Activated naive CD4-positive, alpha-beta T cell treated with anti-CD3 and anti-CD28 coated beads, Interleukin-2, amount 10 ng/mL, durations not matched to agents 7 days and 5 days (primary cell): Measurements from ENCODE around the gene KCNAB1.
"Not testable (repeated sequence)": the region's sequence is repeated elsewhere in the genome, so short reads cannot be mapped to it uniquely, and the experiment has no call there.

Experiments used
- CTCF ChIA-PET: fragments of 350-600 bp; sonication (Branson Sonifier 250); formaldehyde crosslinking; loops from one replicate; lab custom pipeline; 2021; ENCODE audit warnings: antibody characterized with exemption; lab: Charles Lee
- DNase-seq: peaks from one replicate; pipeline ENCODE4 v3.0.0-alpha.2; 2020
- H3K27ac Mint-ChIP-seq: one replicate; pipeline ENCODE4 v1.8.0; 2021; ENCODE audit warnings: mild to moderate bottlenecking, moderate library complexity, mixed read lengths
- H3K27me3 Mint-ChIP-seq: one replicate; pipeline ENCODE4 v1.8.0; 2021; ENCODE audit warnings: mild to moderate bottlenecking, mixed read lengths
- H3K36me3 Mint-ChIP-seq: one replicate; pipeline ENCODE4 v1.8.0; 2021; ENCODE audit warnings: mixed read lengths
- H3K4me1 Mint-ChIP-seq: one replicate; pipeline ENCODE4 v1.8.0; 2021; ENCODE audit warnings: mixed read lengths
- H3K4me3 Mint-ChIP-seq: one replicate; pipeline ENCODE4 v1.8.0; 2021; ENCODE audit warnings: mild to moderate bottlenecking, moderate library complexity, mixed read lengths
- H3K9me3 Mint-ChIP-seq: one replicate; pipeline ENCODE4 v1.8.0; 2021; ENCODE audit warnings: mixed read lengths

Gene KCNAB1

DNA sequence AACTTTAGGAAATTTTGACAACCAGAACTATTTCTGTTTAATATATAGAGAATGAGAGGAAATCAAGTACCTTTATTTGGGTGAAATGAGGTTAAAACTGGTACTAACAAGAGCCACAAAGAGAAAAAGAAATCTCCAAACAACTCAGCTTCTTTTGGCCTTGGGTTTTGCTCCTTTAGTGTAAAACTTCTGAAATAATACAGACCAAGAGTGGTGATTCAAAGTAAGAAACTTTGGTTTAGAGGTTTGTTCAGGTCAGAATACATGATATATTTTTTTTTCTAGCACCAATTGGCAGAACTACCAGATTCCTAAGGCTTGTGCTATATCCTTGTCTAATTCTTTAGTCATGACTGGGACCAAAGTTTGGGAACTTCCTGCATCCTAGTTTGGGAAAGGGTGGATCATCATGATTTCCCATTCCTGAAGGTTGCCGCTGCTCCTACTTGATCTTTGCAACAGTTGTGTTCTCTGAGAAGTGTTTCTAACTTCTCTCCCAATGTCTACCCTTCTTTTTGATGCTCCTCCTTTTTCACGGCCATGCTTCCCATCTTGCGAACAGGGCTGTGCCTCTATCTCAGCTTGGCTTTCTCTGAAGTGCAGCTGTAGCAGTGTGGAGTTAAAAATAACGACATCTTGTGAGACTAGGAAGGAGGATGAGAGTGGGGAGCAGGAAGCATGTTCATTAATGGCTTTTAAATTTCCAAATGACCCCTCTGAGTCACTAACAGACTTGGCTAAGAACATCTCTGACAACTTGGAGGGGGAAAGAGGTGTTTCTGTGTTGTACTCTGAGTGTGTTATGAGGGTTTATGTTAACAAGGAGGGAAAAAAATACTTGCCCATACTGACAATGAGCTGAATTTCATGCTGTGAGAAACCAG lies 87.7 kb downstream of the KCNAB1 start:
- H3K4me1 Mint-ChIP-seq: no peaks in the 10 kb centered on the region
- CTCF ChIA-PET: no interaction called here
- H3K4me3 Mint-ChIP-seq: no peak overlapping the region
- no peak for DNase-seq
- H3K27ac Mint-ChIP-seq: no peak overlapping the region
- H3K36me3 Mint-ChIP-seq: no peaks in the 10 kb centered on the region
- peaks cover 13% of the 10 kb centered on the region for H3K27me3 Mint-ChIP-seq
- H3K9me3 Mint-ChIP-seq: no peaks in the 10 kb centered on the region

DNA sequence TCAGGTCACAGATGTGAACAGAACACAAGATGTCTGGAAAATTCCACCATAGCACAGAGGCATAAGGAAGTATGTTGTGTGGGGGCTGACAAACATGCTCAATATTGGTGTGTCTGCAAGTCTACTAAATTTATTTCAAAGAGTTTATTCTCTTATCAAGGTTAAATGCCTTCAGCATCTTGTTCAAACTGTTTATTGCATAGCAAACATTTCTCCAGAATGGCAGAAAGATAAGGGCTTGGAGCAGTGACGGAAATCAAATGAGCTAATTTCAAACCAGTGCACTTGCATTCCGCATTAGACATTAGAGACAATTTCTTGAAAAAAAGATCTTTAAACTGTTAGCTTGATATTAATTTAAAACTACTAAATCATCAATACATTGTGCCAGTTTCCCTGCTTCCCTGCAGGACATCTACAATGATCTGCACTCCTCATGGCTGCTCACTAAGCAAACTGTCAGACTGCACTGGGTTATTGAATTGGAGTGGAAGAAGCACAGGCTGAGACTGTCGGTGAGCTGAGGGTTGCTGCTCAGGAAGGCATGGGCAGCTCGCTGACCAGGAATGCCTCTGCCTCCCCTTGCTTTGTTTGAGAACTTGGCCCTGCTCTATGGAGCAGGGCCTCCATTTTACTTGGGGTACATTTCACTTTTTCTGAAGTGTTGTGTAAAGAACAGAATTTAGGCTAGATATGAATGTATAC lies 89.4 kb downstream of the KCNAB1 start:
- peaks cover 13% of the 10 kb centered on the region for H3K27me3 Mint-ChIP-seq
- DNase-seq: no peak
- H3K9me3 Mint-ChIP-seq: no peaks in the 10 kb centered on the region
- no peaks in the 10 kb centered on the region for H3K4me1 Mint-ChIP-seq
- H3K36me3 Mint-ChIP-seq: no peaks in the 10 kb centered on the region
- H3K4me3 Mint-ChIP-seq: no peak overlapping the region
- H3K27ac Mint-ChIP-seq: no peak overlapping the region
- CTCF ChIA-PET: no interaction called here

DNA sequence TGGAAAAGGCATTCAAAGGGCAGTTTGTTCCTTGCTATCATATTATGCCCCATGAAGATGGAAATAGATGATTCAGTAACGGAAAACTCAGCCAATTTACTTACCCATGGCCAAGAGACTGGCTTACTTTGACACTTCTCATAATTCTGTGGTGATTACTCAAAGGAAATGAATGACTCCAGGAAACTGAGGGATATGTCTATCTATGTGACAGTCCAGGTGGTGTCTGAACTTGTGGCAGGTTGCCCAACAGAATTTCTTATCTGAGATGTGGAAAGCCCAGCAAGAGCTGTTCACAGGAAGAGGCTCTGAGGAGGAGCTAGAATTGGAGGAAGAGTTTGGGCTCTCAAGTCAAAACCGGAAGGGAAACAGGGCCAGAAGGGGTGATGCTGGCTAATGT lies 91.2 kb downstream of the KCNAB1 start:
- no peaks in the 10 kb centered on the region for H3K9me3 Mint-ChIP-seq
- H3K27ac Mint-ChIP-seq: no peak overlapping the region
- DNase-seq: no peak
- CTCF ChIA-PET: no interaction called here
- no peaks in the 10 kb centered on the region for H3K4me1 Mint-ChIP-seq
- no peak overlapping the region for H3K4me3 Mint-ChIP-seq
- H3K36me3 Mint-ChIP-seq: no peaks in the 10 kb centered on the region
- peaks cover 18% of the 10 kb centered on the region for H3K27me3 Mint-ChIP-seq

DNA sequence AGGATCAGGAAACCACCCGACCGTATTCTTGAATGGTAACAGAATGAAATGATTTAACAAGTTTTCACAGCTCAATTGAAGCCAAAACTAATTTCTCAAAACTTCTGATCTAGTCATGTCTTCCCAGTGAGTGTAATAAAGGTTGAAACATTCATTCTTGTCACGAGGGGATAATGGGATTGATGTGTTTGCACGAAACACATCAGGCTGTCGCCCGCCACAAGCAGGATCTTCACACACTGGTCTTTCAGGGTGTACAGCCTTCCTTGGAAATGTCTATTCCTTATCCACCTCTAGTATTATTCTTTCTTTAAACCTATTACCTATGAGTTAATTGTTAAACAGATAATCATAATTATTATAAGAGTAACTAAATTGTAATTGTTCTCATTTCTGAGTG lies 94.3 kb downstream of the KCNAB1 start:
- peaks cover 26% of the 10 kb centered on the region for H3K27me3 Mint-ChIP-seq
- H3K9me3 Mint-ChIP-seq: no peaks in the 10 kb centered on the region
- CTCF ChIA-PET: no interaction called here
- H3K4me3 Mint-ChIP-seq: no peak overlapping the region
- no peak overlapping the region for H3K27ac Mint-ChIP-seq
- no peak for DNase-seq
- no peaks in the 10 kb centered on the region for H3K36me3 Mint-ChIP-seq
- no peaks in the 10 kb centered on the region for H3K4me1 Mint-ChIP-seq

DNA sequence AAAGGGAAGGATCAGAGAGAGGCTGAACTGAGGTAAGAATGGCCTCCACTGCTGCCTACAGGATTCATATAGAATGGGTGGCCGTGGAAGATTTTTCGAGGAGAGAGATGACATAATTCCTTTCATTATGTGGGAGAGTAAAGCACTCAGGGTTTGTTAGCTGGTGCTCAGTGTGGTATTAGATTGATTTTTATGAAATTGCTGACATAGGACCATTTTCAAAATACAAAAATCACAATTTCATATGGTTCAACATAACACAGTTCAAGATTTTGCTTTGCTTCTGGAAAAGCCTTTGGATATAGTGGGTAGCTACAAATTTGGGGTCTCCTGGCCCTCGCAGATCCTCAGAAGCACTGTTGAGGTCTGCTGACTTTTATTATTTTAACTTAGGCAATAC lies 95.4 kb downstream of the KCNAB1 start:
- Mint-ChIP-seq H3K4me3 (no peak overlapping the region), H3K36me3 (no peaks in the 10 kb centered on the region), H3K27ac (no peak overlapping the region), H3K4me1 (no peaks in the 10 kb centered on the region), H3K9me3 (no peaks in the 10 kb centered on the region), H3K27me3 (peaks cover 26% of the 10 kb centered on the region)
- CTCF ChIA-PET: no interaction called here
- DNase-seq: no peak

DNA sequence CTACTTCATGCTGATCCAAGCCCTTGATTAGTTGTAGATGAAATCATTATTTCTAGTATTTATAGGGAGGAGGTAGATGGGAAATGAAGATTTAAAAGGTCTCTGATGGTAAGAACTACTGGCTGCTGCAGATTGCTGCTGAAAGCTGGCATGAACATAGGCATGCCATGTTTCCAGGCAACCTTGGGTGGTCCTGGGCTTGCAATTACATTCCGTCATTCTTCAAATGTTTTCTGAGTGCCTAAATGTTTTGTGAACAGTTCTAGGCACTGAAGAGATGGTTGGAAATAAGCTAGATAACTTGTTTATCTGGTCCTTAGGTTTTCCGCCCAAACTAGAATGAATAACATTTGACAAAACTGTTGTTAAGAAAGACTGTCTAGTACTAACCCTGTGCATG lies 95.8 kb downstream of the KCNAB1 start:
- Mint-ChIP-seq H3K4me1 (no peaks in the 10 kb centered on the region), H3K27me3 (peaks cover 26% of the 10 kb centered on the region), H3K4me3 (no peak overlapping the region), H3K27ac (no peak overlapping the region), H3K9me3 (no peaks in the 10 kb centered on the region), H3K36me3 (no peaks in the 10 kb centered on the region)
- DNase-seq: no peak
- CTCF ChIA-PET: no interaction called here

DNA sequence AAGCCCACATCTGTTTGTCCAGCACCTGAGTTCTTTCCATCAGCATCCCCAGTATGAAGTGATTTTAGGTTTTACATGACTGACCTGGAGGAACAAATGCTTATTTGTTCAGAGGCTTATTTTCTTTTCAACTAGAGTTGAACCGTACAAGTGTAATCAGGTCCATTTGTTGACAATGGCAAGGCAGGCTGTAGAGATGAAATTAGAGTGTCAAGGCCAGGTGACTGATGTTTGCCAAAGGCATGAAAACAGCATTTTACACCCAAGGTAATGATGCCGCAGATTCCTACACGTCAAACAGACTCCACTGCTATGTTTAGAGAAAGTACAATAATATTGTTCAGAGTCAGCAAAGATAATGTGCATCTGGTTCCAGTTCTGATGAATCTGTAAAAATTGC lies 96.5 kb downstream of the KCNAB1 start:
- no peak for DNase-seq
- no peaks in the 10 kb centered on the region for H3K4me1 Mint-ChIP-seq
- no peaks in the 10 kb centered on the region for H3K36me3 Mint-ChIP-seq
- no peak overlapping the region for H3K27ac Mint-ChIP-seq
- CTCF ChIA-PET: no interaction called here
- peaks cover 22% of the 10 kb centered on the region for H3K27me3 Mint-ChIP-seq
- H3K9me3 Mint-ChIP-seq: no peaks in the 10 kb centered on the region
- H3K4me3 Mint-ChIP-seq: no peak overlapping the region

DNA sequence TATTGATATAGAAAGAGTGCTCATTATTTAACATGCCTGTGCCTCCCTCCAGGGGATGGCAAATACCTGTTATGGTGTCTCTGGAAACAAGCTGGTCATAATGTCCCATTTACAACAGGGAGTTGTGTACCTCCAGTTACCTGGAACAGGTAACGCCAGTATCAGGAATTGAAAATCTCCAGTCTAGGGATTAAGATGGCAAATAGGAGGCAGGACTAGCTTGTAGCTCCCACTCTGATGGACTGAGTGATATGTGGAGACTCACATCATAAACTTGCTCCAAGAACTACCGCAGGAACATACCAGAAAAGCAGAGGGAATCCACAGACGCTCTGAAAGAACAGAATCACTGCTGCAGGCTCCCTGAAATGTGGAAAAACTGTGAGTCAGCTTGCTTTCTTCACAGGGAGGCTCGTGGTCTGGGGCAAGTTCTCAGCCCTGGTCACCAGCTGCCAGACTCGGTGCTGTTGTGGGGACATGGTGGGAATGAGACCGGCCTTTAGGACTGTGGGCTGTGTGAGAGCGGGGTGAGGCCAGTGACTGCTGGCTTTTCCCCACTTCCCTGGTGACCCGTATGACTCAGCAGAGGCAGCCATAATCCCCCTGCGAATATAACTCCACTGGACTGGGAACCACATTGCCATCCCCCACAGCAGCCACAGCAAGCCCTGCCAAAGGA lies 97.4 kb downstream of the KCNAB1 start:
- CTCF ChIA-PET: no interaction called here
- Mint-ChIP-seq H3K27me3 (peaks cover 14% of the 10 kb centered on the region), H3K4me3 (no peak overlapping the region), H3K27ac (no peak overlapping the region), H3K9me3 (no peaks in the 10 kb centered on the region), H3K36me3 (no peaks in the 10 kb centered on the region), H3K4me1 (no peaks in the 10 kb centered on the region)
- no peak for DNase-seq

DNA sequence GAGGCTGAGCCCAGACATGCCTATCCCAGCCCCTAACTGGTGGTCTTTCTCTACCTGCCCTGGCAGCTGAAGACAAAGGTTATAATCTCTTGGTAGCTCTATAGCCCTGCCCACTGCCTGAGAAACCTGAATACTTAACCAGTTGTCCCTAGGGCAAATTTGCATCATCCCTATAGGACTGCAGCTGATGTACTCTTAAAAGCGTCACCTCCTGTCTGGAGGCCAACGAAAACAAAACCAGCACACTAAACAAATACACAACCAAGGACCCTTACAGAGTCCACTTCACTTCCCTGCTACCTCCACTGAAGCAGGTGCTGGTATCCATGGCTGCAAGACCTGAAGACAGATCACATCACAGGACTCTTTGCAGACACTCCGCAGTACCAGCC lies 98.0 kb downstream of the KCNAB1 start:
- H3K4me3 Mint-ChIP-seq: no peak overlapping the region
- H3K36me3 Mint-ChIP-seq: no peaks in the 10 kb centered on the region
- DNase-seq: no peak
- H3K27me3 Mint-ChIP-seq: peaks cover 17% of the 10 kb centered on the region
- CTCF ChIA-PET: no interaction called here
- no peaks in the 10 kb centered on the region for H3K4me1 Mint-ChIP-seq
- no peak overlapping the region for H3K27ac Mint-ChIP-seq
- no peaks in the 10 kb centered on the region for H3K9me3 Mint-ChIP-seq

DNA sequence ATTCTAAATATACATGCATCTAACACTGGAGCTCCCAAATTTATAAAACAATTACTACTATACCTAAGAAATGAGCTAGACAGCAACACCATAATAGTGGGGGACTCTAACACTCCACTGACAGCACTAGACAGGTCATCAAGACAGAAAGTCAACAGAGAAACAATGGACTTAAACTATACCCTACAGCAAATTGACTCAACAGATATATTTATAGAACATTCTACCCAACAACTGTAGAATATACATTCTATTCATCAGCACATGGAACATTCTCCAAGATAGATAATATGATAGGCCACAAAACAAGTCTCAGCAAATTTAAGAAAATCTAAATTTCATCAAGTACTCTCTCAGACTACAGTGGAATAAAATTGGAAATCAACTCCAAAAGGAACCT lies 102.0 kb downstream of the KCNAB1 start:
- CTCF ChIA-PET, H3K4me3 Mint-ChIP-seq, H3K4me1 Mint-ChIP-seq, H3K27ac Mint-ChIP-seq, H3K36me3 Mint-ChIP-seq, DNase-seq, H3K9me3 Mint-ChIP-seq: not testable (repeated sequence)
- H3K27me3 Mint-ChIP-seq: peaks cover 16% of the 10 kb centered on the region

DNA sequence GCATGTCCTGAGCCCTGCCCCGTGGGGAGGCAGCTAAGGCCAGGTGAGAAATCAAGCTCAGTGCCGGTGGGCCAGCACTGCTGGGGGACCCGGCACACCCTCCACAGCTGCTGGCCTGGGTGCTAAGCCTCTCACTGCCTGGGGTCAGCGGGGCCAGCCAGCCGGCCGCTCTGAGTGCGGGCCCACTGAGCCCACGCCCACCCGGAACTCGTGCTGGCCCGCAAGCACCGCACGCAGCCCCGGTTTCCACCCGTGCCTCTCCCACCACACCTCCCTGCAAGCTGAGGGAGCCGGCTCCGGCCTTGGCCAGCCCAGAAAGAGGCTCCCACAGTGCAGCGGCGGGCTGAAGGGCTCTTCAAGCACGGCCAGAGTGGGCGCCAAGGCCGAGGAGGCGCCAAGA lies 103.7 kb downstream of the KCNAB1 start:
- CTCF ChIA-PET, H3K9me3 Mint-ChIP-seq, H3K4me3 Mint-ChIP-seq, H3K27ac Mint-ChIP-seq, DNase-seq, H3K36me3 Mint-ChIP-seq, H3K4me1 Mint-ChIP-seq: not testable (repeated sequence)
- H3K27me3 Mint-ChIP-seq: peaks cover 22% of the 10 kb centered on the region

DNA sequence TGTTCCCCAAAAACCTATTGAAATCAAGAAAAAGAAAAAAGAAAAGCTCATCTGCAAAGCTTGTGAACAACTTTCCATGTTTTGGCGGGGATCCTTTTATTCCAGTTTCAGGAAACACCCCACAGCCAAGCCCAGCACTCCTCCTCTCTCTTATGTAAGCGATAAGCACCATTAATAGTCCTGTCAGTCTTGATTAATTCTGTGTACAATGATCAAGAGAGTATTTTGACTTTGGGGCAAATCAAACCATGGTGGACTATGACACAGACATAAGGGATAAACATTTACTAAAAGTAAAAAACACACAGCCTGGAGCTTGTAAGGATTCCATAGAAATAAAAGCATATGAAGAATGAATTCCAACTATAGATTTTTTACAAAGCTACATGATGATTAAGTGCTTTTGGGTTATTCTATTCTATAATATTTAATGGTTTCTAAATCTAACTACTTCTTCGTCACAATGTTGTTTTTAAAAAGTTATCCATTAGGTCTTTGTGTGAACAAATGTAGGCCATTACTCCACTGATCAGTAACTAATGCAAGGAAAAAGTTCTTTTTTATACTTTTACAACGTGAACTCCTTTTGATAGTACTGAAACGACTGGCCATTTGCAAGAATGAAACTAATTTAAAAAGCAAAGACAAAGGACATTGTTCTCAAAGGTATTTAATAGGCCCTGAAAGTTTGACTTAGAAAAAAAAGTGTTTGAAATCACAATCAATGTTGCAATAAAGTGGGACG lies 106.5 kb downstream of the KCNAB1 start:
- H3K27me3 Mint-ChIP-seq: peaks cover 22% of the 10 kb centered on the region
- CTCF ChIA-PET: no interaction called here
- H3K4me1 Mint-ChIP-seq: no peaks in the 10 kb centered on the region
- no peak for DNase-seq
- no peaks in the 10 kb centered on the region for H3K9me3 Mint-ChIP-seq
- no peak overlapping the region for H3K4me3 Mint-ChIP-seq
- no peaks in the 10 kb centered on the region for H3K36me3 Mint-ChIP-seq
- no peak overlapping the region for H3K27ac Mint-ChIP-seq

DNA sequence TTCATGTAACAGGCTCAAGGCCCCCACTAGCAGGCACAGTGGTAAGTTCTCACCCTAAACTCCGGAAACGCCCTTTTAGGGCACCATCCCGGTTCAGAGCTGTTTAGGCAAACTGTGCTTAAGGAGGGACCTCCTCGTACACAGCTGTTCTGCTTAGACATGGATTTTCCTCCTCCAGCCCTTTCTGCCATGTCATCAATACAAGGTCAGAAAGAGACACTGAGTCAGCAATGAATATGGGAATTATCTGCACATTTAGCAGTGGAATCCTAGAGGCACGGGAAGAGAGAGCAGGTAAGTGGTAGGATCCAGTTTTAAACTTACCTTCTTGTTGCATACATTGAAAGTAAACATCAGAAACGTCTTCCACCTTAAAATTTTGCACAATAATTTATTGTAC lies 107.3 kb downstream of the KCNAB1 start:
- Mint-ChIP-seq H3K9me3 (no peaks in the 10 kb centered on the region), H3K4me1 (no peaks in the 10 kb centered on the region), H3K27me3 (peaks cover 22% of the 10 kb centered on the region), H3K36me3 (no peaks in the 10 kb centered on the region), H3K27ac (no peak overlapping the region), H3K4me3 (no peak overlapping the region)
- DNase-seq: no peak
- CTCF ChIA-PET: no interaction called here

DNA sequence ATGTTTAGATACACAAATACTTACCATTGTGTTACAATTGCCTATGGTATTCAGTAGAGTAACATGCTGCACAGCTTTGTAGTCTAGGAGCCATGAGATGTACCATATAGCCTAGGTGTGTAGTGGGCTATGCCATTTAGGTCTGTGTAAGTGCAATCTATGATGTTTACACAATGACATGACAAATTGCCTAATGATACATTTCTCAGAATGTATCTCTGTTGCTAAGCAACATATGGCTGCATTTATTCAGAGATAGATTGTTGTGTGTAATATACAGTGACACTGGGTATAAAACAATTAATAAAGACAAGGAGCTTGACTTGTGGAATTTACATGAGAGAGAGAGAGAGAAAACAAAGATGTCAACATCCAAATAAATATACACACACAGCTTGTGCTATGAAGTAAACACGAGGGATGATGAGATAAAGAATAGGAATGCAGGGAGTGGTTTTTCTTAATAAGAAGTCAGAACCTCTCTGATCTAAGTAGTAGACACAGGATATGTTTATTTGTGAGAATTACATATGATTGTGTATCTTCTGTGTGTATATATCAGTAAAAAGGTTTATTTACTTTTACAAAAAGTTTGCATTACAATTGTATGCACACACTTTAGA lies 110.0 kb downstream of the KCNAB1 start:
- no peak for DNase-seq
- CTCF ChIA-PET: no interaction called here
- Mint-ChIP-seq H3K27me3 (peaks cover 28% of the 10 kb centered on the region), H3K27ac (no peak overlapping the region), H3K36me3 (no peaks in the 10 kb centered on the region), H3K4me3 (no peak overlapping the region), H3K4me1 (no peaks in the 10 kb centered on the region), H3K9me3 (no peaks in the 10 kb centered on the region)
